ENCODE results near the gene FRMD3.
A peak's percentile ranks its signal among the peaks of the same experiment; 100 is the strongest.

FRMD3 gene

DNA sequence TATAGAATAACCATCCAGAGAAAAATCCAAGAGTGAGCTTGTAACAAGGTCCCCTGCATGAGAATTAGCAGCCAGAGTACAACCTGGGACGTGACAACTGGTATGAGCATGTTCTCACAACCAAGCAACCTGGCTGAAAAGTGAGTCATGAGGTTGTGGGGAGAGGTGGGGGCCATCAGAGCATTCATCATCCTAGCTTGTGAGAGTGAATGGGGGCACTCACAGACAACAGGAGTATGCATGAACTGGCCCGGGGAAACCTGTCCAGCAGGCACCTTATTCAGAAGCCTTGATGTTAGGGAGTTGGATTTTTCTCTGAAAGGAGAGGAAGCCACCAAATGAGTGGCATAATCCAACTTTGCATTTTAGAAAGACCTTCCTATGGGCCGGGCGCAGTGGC is 113.0 kb downstream of the FRMD3 start:
- Histone ChIP-seq H3K79me1 (ENCODE audit: low read depth, low read length) (no peaks in the 10 kb centered on the region), H3K18ac (ENCODE audit: low read length) (no peak overlapping the region), H3K14ac (ENCODE audit: low read length) (no peak overlapping the region), H3K4ac (ENCODE audit: low read length) (no peak overlapping the region), H2BK120ac (ENCODE audit: low read depth, low read length) (no peak overlapping the region), H4K8ac (ENCODE audit: low read depth, low read length) (no peak overlapping the region), H4K91ac (ENCODE audit: low read depth, low read length, poor library complexity) (no peak overlapping the region), H3K23ac (ENCODE audit: low read depth, low read length, poor library complexity) (peak overlapping the region; percentile 17), H3K27ac (replicated peaks; ENCODE audit: low read length) (no peak overlapping the region), H2BK15ac (ENCODE audit: low read length) (no peak overlapping the region), H3K27me3 (ENCODE audit: control insufficient read depth in 3 of 3, insufficient read depth in 3 of 3, low read depth in 1 of 3, low read length in 3 of 3) (no peaks in the 10 kb centered on the region), H3K4me2 (ENCODE audit: insufficient read depth, low read length, poor library complexity, severe bottlenecking) (no peak overlapping the region), H2BK12ac (ENCODE audit: low read length) (no peak overlapping the region), H2AFZ (ENCODE audit: low read length) (no peak overlapping the region), H3K4me3 (ENCODE audit: low read length in 2 of 2) (no peak overlapping the region), H3K4me1 (ENCODE audit: control insufficient read depth in 2 of 2, insufficient read depth in 1 of 2, low read depth in 1 of 2, low read length in 2 of 2) (peaks cover 0 to 2% of the 10 kb centered on the region in 2 donors), H2BK5ac (ENCODE audit: low read length) (no peak overlapping the region), H3K9ac (ENCODE audit: low read depth, low read length, poor library complexity) (no peak overlapping the region), H3K36me3 (replicated peaks in 1 of 2; ENCODE audit: control insufficient read depth in 2 of 2, insufficient read depth in 2 of 2, low read length in 2 of 2) (no peaks in the 10 kb centered on the region), H3K9me3 (replicated peaks in 1 of 2; ENCODE audit: control insufficient read depth in 2 of 2, insufficient read depth in 1 of 2, low read depth in 1 of 2, low read length in 2 of 2) (no peaks in the 10 kb centered on the region), H2AK5ac (ENCODE audit: low read depth, low read length) (peak overlapping the region; percentile 57)
- WGBS, 2 donors (ENCODE audit: extremely low coverage in 2 of 2, insufficient read length in 2 of 2, insufficient replicate concordance in 1 of 2): no CpG with 5 or more reads among the region's 4 CpGs
- no peak for DNase-seq (ENCODE audit: low spot score)

DNA sequence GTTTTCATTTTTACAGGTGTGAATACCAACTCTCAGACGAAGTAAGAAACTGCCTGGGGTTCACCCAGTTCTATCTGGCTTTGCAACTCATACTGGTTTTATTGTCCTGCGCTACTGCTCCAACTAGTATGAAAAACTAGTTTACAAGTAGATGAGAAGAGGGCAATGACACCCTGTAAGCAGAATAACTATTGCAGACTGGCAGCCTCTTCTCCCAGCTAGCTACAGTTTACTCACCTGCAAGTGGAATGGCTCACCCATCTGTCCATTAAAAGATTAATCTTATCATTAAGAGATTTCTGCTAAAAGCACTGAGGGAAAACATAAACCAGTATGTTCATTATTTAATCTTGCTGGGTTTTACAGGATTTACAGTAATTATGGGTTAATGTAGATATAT is 113.4 kb downstream of the FRMD3 start:
- Histone ChIP-seq H3K36me3 (replicated peaks in 1 of 2; ENCODE audit: control insufficient read depth in 2 of 2, insufficient read depth in 2 of 2, low read length in 2 of 2) (no peaks in the 10 kb centered on the region), H3K4ac (ENCODE audit: low read length) (no peak overlapping the region)
- WGBS, 2 donors (ENCODE audit: extremely low coverage in 2 of 2, insufficient read length in 2 of 2, insufficient replicate concordance in 1 of 2): no CpG with 5 or more reads among the region's 2 CpGs

DNA sequence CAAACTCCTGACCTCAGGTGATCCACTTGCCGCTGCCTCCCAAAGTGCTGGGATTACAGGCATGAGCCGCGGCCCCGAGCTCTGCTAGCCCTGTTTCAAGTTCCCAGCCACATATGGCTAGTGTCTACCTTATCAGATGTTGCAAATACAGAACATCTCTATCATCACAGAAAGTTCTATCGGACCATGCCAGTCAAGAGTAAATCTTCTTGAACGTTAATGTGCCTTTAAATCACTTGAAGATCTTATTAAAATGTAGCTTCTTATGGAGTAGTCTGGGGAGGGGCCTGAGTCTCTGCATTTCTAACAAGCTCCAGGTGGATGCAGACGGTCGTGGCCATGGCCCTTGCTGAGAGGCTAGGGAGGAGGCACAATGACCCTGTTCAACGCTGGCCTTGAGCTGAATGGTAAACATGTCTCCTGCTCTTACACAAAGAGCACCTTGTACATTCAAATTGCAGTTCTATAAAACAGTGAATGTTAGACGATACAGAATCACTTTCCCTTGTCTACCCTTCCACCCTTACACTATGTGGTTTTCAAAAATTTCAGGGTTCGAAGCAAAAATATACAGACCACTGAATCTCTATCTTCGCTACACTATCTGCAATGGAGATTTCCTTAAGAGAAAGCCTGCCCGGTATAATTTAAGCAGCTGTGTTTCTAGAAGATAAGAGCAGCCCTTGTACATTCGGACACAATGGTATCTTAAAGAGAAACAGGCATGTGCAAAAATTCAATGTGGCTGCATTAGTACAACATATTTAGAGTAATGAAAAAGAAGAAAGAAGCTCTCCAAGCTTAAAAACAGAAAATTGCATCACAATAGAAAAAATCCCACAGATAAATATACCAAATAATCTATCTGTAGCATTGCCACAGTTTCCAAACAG is 114.1 kb downstream of the FRMD3 start:
- Histone ChIP-seq H2BK120ac (ENCODE audit: low read depth, low read length) (no peak overlapping the region), H3K23ac (ENCODE audit: low read depth, low read length, poor library complexity) (no peak overlapping the region), H2BK12ac (ENCODE audit: low read length) (no peak overlapping the region), H3K9ac (ENCODE audit: low read depth, low read length, poor library complexity) (no peak overlapping the region), H3K4ac (ENCODE audit: low read length) (no peak overlapping the region), H3K4me3 (ENCODE audit: low read length in 2 of 2) (no peak overlapping the region), H2BK5ac (ENCODE audit: low read length) (no peak overlapping the region), H3K4me2 (ENCODE audit: insufficient read depth, low read length, poor library complexity, severe bottlenecking) (no peak overlapping the region), H3K27me3 (ENCODE audit: control insufficient read depth in 3 of 3, insufficient read depth in 3 of 3, low read depth in 1 of 3, low read length in 3 of 3) (no peaks in the 10 kb centered on the region), H2AFZ (ENCODE audit: low read length) (no peak overlapping the region), H3K79me1 (ENCODE audit: low read depth, low read length) (no peaks in the 10 kb centered on the region), H2AK5ac (ENCODE audit: low read depth, low read length) (no peak overlapping the region), H3K9me3 (replicated peaks in 1 of 2; ENCODE audit: control insufficient read depth in 2 of 2, insufficient read depth in 1 of 2, low read depth in 1 of 2, low read length in 2 of 2) (peaks cover 0 to 3% of the 10 kb centered on the region in 2 donors), H3K18ac (ENCODE audit: low read length) (no peak overlapping the region), H3K4me1 (ENCODE audit: control insufficient read depth in 2 of 2, insufficient read depth in 1 of 2, low read depth in 1 of 2, low read length in 2 of 2) (peaks cover 0 to 2% of the 10 kb centered on the region in 2 donors), H2BK15ac (ENCODE audit: low read length) (no peak overlapping the region), H4K91ac (ENCODE audit: low read depth, low read length, poor library complexity) (no peak overlapping the region), H4K8ac (ENCODE audit: low read depth, low read length) (no peak overlapping the region), H3K36me3 (replicated peaks in 1 of 2; ENCODE audit: control insufficient read depth in 2 of 2, insufficient read depth in 2 of 2, low read length in 2 of 2) (peaks cover 0 to 2% of the 10 kb centered on the region in 2 donors), H3K27ac (replicated peaks; ENCODE audit: low read length) (no peak overlapping the region), H3K14ac (ENCODE audit: low read length) (no peak overlapping the region)
- DNase-seq (ENCODE audit: low spot score): no peak
- no CpG with 5 or more reads among the region's 14 CpGs for WGBS, 2 donors (ENCODE audit: extremely low coverage in 2 of 2, insufficient read length in 2 of 2, insufficient replicate concordance in 1 of 2)

More for the DNA sequence above, 113.4 kb downstream of the FRMD3 start:
- Histone ChIP-seq H3K9me3 (replicated peaks in 1 of 2; ENCODE audit: control insufficient read depth in 2 of 2, insufficient read depth in 1 of 2, low read depth in 1 of 2, low read length in 2 of 2) (no peaks in the 10 kb centered on the region), H3K79me1 (ENCODE audit: low read depth, low read length) (no peaks in the 10 kb centered on the region), H3K27ac (replicated peaks; ENCODE audit: low read length) (no peak overlapping the region), H2BK5ac (ENCODE audit: low read length) (no peak overlapping the region), H2BK15ac (ENCODE audit: low read length) (no peak overlapping the region), H4K8ac (ENCODE audit: low read depth, low read length) (no peak overlapping the region), H4K91ac (ENCODE audit: low read depth, low read length, poor library complexity) (no peak overlapping the region), H3K18ac (ENCODE audit: low read length) (no peak overlapping the region), H3K14ac (ENCODE audit: low read length) (no peak overlapping the region), H2BK120ac (ENCODE audit: low read depth, low read length) (no peak overlapping the region), H2AK5ac (ENCODE audit: low read depth, low read length) (no peak overlapping the region), H3K4me2 (ENCODE audit: insufficient read depth, low read length, poor library complexity, severe bottlenecking) (no peak overlapping the region), H3K9ac (ENCODE audit: low read depth, low read length, poor library complexity) (no peak overlapping the region), H3K23ac (ENCODE audit: low read depth, low read length, poor library complexity) (no peak overlapping the region), H3K4me3 (ENCODE audit: low read length in 2 of 2) (no peak overlapping the region), H3K4me1 (ENCODE audit: control insufficient read depth in 2 of 2, insufficient read depth in 1 of 2, low read depth in 1 of 2, low read length in 2 of 2) (peaks cover 0 to 2% of the 10 kb centered on the region in 2 donors), H2BK12ac (ENCODE audit: low read length) (no peak overlapping the region), H2AFZ (ENCODE audit: low read length) (no peak overlapping the region), H3K27me3 (ENCODE audit: control insufficient read depth in 3 of 3, insufficient read depth in 3 of 3, low read depth in 1 of 3, low read length in 3 of 3) (no peaks in the 10 kb centered on the region)
- no peak for DNase-seq (ENCODE audit: low spot score)

DNA sequence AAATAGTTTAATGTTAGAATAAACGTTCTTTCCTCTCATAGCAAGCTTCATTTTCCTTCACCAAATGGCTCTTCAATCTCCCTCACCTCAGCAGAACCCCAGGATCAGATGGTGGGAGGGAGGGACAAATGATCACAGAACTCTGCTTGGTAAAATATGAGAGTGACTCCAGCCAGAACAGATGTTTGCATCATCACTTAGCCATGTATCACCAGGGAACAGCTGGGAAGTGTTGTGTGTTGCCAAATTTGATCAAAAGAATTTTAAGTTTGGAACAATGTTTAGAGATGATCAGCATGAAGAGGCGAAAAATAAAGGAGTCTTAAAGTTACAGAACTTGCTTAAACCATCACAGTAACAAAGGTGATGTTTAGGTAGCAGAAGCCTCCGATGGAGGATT is 115.7 kb downstream of the FRMD3 start:
- WGBS, 2 donors (ENCODE audit: extremely low coverage in 2 of 2, insufficient read length in 2 of 2, insufficient replicate concordance in 1 of 2): no CpG with 5 or more reads among the region's 3 CpGs
- Histone ChIP-seq H3K23ac (ENCODE audit: low read depth, low read length, poor library complexity) (no peak overlapping the region), H3K4ac (ENCODE audit: low read length) (no peak overlapping the region), H4K8ac (ENCODE audit: low read depth, low read length) (no peak overlapping the region), H2BK12ac (ENCODE audit: low read length) (no peak overlapping the region), H3K14ac (ENCODE audit: low read length) (no peak overlapping the region), H3K79me1 (ENCODE audit: low read depth, low read length) (no peaks in the 10 kb centered on the region), H2AFZ (ENCODE audit: low read length) (no peak overlapping the region), H3K9ac (ENCODE audit: low read depth, low read length, poor library complexity) (no peak overlapping the region), H3K27ac (replicated peaks; ENCODE audit: low read length) (no peak overlapping the region), H3K27me3 (ENCODE audit: control insufficient read depth in 3 of 3, insufficient read depth in 3 of 3, low read depth in 1 of 3, low read length in 3 of 3) (no peaks in the 10 kb centered on the region), H3K4me2 (ENCODE audit: insufficient read depth, low read length, poor library complexity, severe bottlenecking) (no peak overlapping the region), H3K36me3 (replicated peaks in 1 of 2; ENCODE audit: control insufficient read depth in 2 of 2, insufficient read depth in 2 of 2, low read length in 2 of 2) (peaks cover 0 to 2% of the 10 kb centered on the region in 2 donors), H3K18ac (ENCODE audit: low read length) (no peak overlapping the region), H2BK15ac (ENCODE audit: low read length) (no peak overlapping the region), H2AK5ac (ENCODE audit: low read depth, low read length) (no peak overlapping the region), H2BK120ac (ENCODE audit: low read depth, low read length) (no peak overlapping the region), H3K9me3 (replicated peaks in 1 of 2; ENCODE audit: control insufficient read depth in 2 of 2, insufficient read depth in 1 of 2, low read depth in 1 of 2, low read length in 2 of 2) (peaks cover 0 to 3% of the 10 kb centered on the region in 2 donors), H2BK5ac (ENCODE audit: low read length) (no peak overlapping the region), H4K91ac (ENCODE audit: low read depth, low read length, poor library complexity) (no peak overlapping the region), H3K4me1 (ENCODE audit: control insufficient read depth in 2 of 2, insufficient read depth in 1 of 2, low read depth in 1 of 2, low read length in 2 of 2) (peaks cover 0 to 2% of the 10 kb centered on the region in 2 donors), H3K4me3 (ENCODE audit: low read length in 2 of 2) (no peak overlapping the region)
- DNase-seq (ENCODE audit: low spot score): no peak

All from neuronal stem cell (in vitro differentiated cells).